Measurements from ENCODE around the gene RFK. TPM values are rescaled to one million over a fixed set of nuclear protein-coding genes. Genes with fewer than 3 reads are reported as not detected.

Gene RFK
- total RNA-seq, 1 experiment from 2014 or later = 12.0 TPM

- no peak overlapping the region for H3K56ac ChIP-seq (ENCODE audit: insufficient read length, low read depth, low read length)
- H2BK5ac ChIP-seq (ENCODE audit: insufficient read length, low read length) = no peak overlapping the region
- no peak for DNase-seq
- H2BK12ac ChIP-seq (ENCODE audit: insufficient read length, low read depth, low read length) = no peak overlapping the region
- no peaks in the 10 kb centered on the region for H3K27me3 ChIP-seq (ENCODE audit: insufficient read depth, low read length)
- Mint-ChIP-seq H3K9me3 (no peaks in the 10 kb centered on the region), H3K27ac (no peak overlapping the region), H3K4me1 (no peaks in the 10 kb centered on the region), H3K4me3 (no peak overlapping the region), H3K27me3 (ENCODE audit: low read depth) (no peaks in the 10 kb centered on the region), H3K36me3 (ENCODE audit: insufficient read depth in 1 of 3, low read depth in 3 of 3) (no peaks in the 10 kb centered on the region)
- WGBS (ENCODE audit: extremely low coverage, insufficient read length, low lambda C conversion rate) = no CpG with 5 or more reads among the region's 8 CpGs
- no peak overlapping the region for H3K4ac ChIP-seq (ENCODE audit: low read depth, low read length)
- H3K9me3 ChIP-seq (ENCODE audit: control insufficient read depth, low read depth, low read length) = no peaks in the 10 kb centered on the region
- no peak overlapping the region for H3K14ac ChIP-seq (ENCODE audit: insufficient read depth, low read length)
- no peak overlapping the region for H2BK20ac ChIP-seq (ENCODE audit: low read depth, low read length, poor library complexity, severe bottlenecking)
- H3K4me1 ChIP-seq (ENCODE audit: insufficient read depth, low read length) = no peaks in the 10 kb centered on the region
- H2BK15ac ChIP-seq (ENCODE audit: low read depth, low read length) = no peak overlapping the region
- H4K20me1 ChIP-seq (ENCODE audit: control insufficient read depth, insufficient read depth, insufficient read length) = no peaks in the 10 kb centered on the region
- no peak overlapping the region for H2AK5ac ChIP-seq (ENCODE audit: insufficient read length, low read length)
- no peak overlapping the region for H2AFZ ChIP-seq (ENCODE audit: low read length)
- no peak overlapping the region for H2BK120ac ChIP-seq (ENCODE audit: low read depth, low read length, poor library complexity, severe bottlenecking)
- H3K79me1 ChIP-seq (ENCODE audit: insufficient read depth, low read depth, low read length, poor library complexity, severe bottlenecking) = no peaks in the 10 kb centered on the region
- H4K8ac ChIP-seq (replicated peaks; ENCODE audit: insufficient read length, low read depth, low read length) = no peak overlapping the region
- H3K18ac ChIP-seq (ENCODE audit: insufficient read length, low read depth, low read length) = no peak overlapping the region
- no peak overlapping the region for H3K4me2 ChIP-seq (ENCODE audit: insufficient read depth, insufficient read length, low read length)
- no peak overlapping the region for H3K23ac ChIP-seq (ENCODE audit: insufficient read length, low read depth, low read length)
- H4K5ac ChIP-seq (ENCODE audit: insufficient read length, low read depth, low read length) = no peak overlapping the region
- TF ChIP-seq, protein P1, sequence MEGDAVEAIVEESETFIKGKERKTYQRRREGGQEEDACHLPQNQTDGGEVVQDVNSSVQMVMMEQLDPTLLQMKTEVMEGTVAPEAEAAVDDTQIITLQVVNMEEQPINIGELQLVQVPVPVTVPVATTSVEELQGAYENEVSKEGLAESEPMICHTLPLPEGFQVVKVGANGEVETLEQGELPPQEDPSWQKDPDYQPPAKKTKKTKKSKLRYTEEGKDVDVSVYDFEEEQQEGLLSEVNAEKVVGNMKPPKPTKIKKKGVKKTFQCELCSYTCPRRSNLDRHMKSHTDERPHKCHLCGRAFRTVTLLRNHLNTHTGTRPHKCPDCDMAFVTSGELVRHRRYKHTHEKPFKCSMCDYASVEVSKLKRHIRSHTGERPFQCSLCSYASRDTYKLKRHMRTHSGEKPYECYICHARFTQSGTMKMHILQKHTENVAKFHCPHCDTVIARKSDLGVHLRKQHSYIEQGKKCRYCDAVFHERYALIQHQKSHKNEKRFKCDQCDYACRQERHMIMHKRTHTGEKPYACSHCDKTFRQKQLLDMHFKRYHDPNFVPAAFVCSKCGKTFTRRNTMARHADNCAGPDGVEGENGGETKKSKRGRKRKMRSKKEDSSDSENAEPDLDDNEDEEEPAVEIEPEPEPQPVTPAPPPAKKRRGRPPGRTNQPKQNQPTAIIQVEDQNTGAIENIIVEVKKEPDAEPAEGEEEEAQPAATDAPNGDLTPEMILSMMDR (conservative IDR thresholded peaks at IDR 0.05) = no peak
- no peaks in the 10 kb centered on the region for H3K79me2 ChIP-seq (ENCODE audit: insufficient read depth, low read length)
- no peak overlapping the region for H4K91ac ChIP-seq (ENCODE audit: insufficient read length, low read depth, low read length)
- no peak overlapping the region for H3K27ac ChIP-seq (ENCODE audit: insufficient read length, low read depth, low read length)
- H3K23me2 ChIP-seq (ENCODE audit: insufficient read length, low read depth, low read length, poor library complexity, severe bottlenecking) = no peaks in the 10 kb centered on the region
- no peak overlapping the region for H3T11ph ChIP-seq (ENCODE audit: low read length)
- no peak overlapping the region for H3K9ac ChIP-seq (ENCODE audit: extremely low read depth, insufficient read length, low read length)
These were observed 31.6 kb upstream of the RFK start for GRCh38 chr9:76425677-76426453.
